ENCODE data around the gene RAB22A. TPM values are rescaled to one million over a fixed set of nuclear protein-coding genes. Genes with fewer than 3 reads are reported as not detected.

RAB22A gene
- total RNA-seq, 1 experiment from 2014 or later, result 9.9 TPM

GRCh38 chr20:58360936-58361335 lies 51.4 kb downstream of the RAB22A start:
- BruUV-seq (replicated peaks), result no TSS peak
- Histone ChIP-seq H3K4me1 (ENCODE audit: control insufficient read depth in 1 of 2, insufficient read depth in 2 of 2, low read length in 2 of 2) (no peaks in the 10 kb centered on the region; a peak in 1 of 4 replicates), H3K27ac (ENCODE audit: low read depth, low read length) (no peak overlapping the region), H3K36me3 (ENCODE audit: control insufficient read depth in 1 of 2, insufficient read depth in 2 of 2, low read length in 2 of 2) (no peaks in the 10 kb centered on the region), H3K9ac (ENCODE audit: low read length) (no peak overlapping the region), H2AFZ (ENCODE audit: low read depth, low read length, poor library complexity, severe bottlenecking) (no peak overlapping the region), H3K79me2 (ENCODE audit: insufficient read depth, low read length) (no peaks in the 10 kb centered on the region), H3K27me3 (ENCODE audit: insufficient read depth, low read length) (no peaks in the 10 kb centered on the region), H3K9me3 (ENCODE audit: control insufficient read depth in 1 of 2, insufficient read depth in 1 of 2, low read depth in 1 of 2, low read length in 2 of 2) (no peaks in the 10 kb centered on the region), H3K4me2 (ENCODE audit: low read length) (no peak overlapping the region), H4K20me1 (ENCODE audit: insufficient read depth) (no peaks in the 10 kb centered on the region), H3K4me3 (replicated peaks in 1 of 2; ENCODE audit: low read depth in 1 of 2, low read length in 2 of 2) (no peak overlapping the region), H3K9me2 (ENCODE audit: insufficient read depth) (no peaks in the 10 kb centered on the region)
- no peak for DNase-seq (ENCODE audit: low read depth, low spot score)
- ChIA-PET POLR2A (no interaction called here), CTCF (no interaction called here), RAD21 (ENCODE audit: low non-redundant PET in 1 of 2, low total read pairs in 2 of 2, uncharacterized antibody in 2 of 2, unreplicated experiment in 2 of 2) (no interaction called here)
- TF ChIP-seq POLR2A (IDR thresholded peaks at IDR 0.05; ENCODE audit: borderline replicate concordance, extremely low read depth, insufficient read depth, insufficient read length) (no peak), ZNF274 (IDR thresholded peaks at IDR 0.05; ENCODE audit: low read depth, low read length) (no peak), ZBTB33 (IDR thresholded peaks at IDR 0.05; ENCODE audit: extremely low read depth, insufficient replicate concordance, low read length) (no peak), EZH2phosphoT487 (IDR thresholded peaks at IDR 0.05; ENCODE audit: borderline replicate concordance) (no peak), SIN3A (IDR thresholded peaks at IDR 0.05; ENCODE audit: low read depth) (no peak)
- no peak for ATAC-seq
- intact Hi-C loops (cut with micrococcal nuclease), result no loop called here

GRCh38 chr20:58361481-58362205 lies 52.1 kb downstream of the RAB22A start:
- Histone ChIP-seq H3K36me3 (ENCODE audit: control insufficient read depth in 1 of 2, insufficient read depth in 2 of 2, low read length in 2 of 2) (no peaks in the 10 kb centered on the region), H3K4me2 (ENCODE audit: low read length) (no peak overlapping the region), H3K9ac (ENCODE audit: low read length) (no peak overlapping the region), H3K4me3 (replicated peaks in 1 of 2; ENCODE audit: low read depth in 1 of 2, low read length in 2 of 2) (no peak overlapping the region), H3K9me3 (ENCODE audit: control insufficient read depth in 1 of 2, insufficient read depth in 1 of 2, low read depth in 1 of 2, low read length in 2 of 2) (no peaks in the 10 kb centered on the region), H3K4me1 (ENCODE audit: control insufficient read depth in 1 of 2, insufficient read depth in 2 of 2, low read length in 2 of 2) (no peaks in the 10 kb centered on the region; a peak in 1 of 4 replicates), H4K20me1 (ENCODE audit: insufficient read depth) (no peaks in the 10 kb centered on the region), H3K27me3 (ENCODE audit: insufficient read depth, low read length) (no peaks in the 10 kb centered on the region), H3K9me2 (ENCODE audit: insufficient read depth) (no peaks in the 10 kb centered on the region), H2AFZ (ENCODE audit: low read depth, low read length, poor library complexity, severe bottlenecking) (no peak overlapping the region), H3K79me2 (ENCODE audit: insufficient read depth, low read length) (no peaks in the 10 kb centered on the region), H3K27ac (ENCODE audit: low read depth, low read length) (no peak overlapping the region)
- intact Hi-C loops (cut with micrococcal nuclease), result no loop called here
- BruUV-seq (replicated peaks), result no TSS peak
- RAD21 ChIA-PET (ENCODE audit: low non-redundant PET in 1 of 2, low total read pairs in 2 of 2, uncharacterized antibody in 2 of 2, unreplicated experiment in 2 of 2), result no interaction called here
- ATAC-seq (no peak), DNase-seq (ENCODE audit: low read depth, low spot score) (no peak)
- CTCF ChIA-PET, result no interaction called here
- POLR2A ChIA-PET, result no interaction called here
- TF ChIP-seq EZH2phosphoT487 (IDR thresholded peaks at IDR 0.05; ENCODE audit: borderline replicate concordance), result no peak

Measured in HCT116 (cell line).